Liver (tissue), 9 donors: Measurements from ENCODE around the gene CD79B. TPM values are rescaled to one million over a fixed set of nuclear protein-coding genes. Genes with fewer than 3 reads are reported as not detected.
A peak's percentile ranks its signal among the peaks of the same experiment; 100 is the strongest.

Experiments used
- DNase-seq: peaks from one replicate; pipeline ENCODE4 v3.0.0-alpha.2; 2017; ENCODE audit warnings: low spot score
- H3K27ac ChIP-seq, 2 donors: one replicate each; pipeline ENCODE4 v1.7.0; 2013; ENCODE audit warnings: inconsistent platforms in 2 of 2, low read length in 2 of 2, control low read depth in 1 of 2, low read depth in 1 of 2, mild to moderate bottlenecking in 1 of 2
- H3K27me3 ChIP-seq, 4 donors: one replicate each; pipeline versions ENCODE4 v1.6.1 to v1.7.0; 2013; ENCODE audit warnings: low read length in 3 of 4, inconsistent platforms in 1 of 4, mild to moderate bottlenecking in 1 of 4, moderate library complexity in 1 of 4; ENCODE audit not compliant: control insufficient read depth in 4 of 4, insufficient read depth in 4 of 4
- H3K36me3 ChIP-seq, 4 donors: one replicate each; pipeline versions ENCODE4 v1.6.1 to v1.7.0; 2013; ENCODE audit warnings: low read length in 3 of 4, mild to moderate bottlenecking in 3 of 4, low read depth in 1 of 4, moderate library complexity in 1 of 4; ENCODE audit not compliant: control insufficient read depth in 4 of 4, insufficient read depth in 3 of 4
- H3K4me1 ChIP-seq, 4 donors: one replicate each; pipeline versions ENCODE4 v1.6.1 to v1.7.0; 2013; ENCODE audit warnings: low read length in 3 of 4, mild to moderate bottlenecking in 3 of 4, moderate library complexity in 1 of 4; ENCODE audit not compliant: control insufficient read depth in 4 of 4, insufficient read depth in 4 of 4
- H3K4me3 ChIP-seq, 3 donors: one replicate each; pipeline versions ENCODE4 v1.6.1 to v1.7.0; 2013; ENCODE audit warnings: low read length in 3 of 3, control low read depth in 1 of 3, low read depth in 1 of 3, mild to moderate bottlenecking in 1 of 3
- H3K9ac ChIP-seq, 2 donors: one replicate each; pipeline ENCODE4 v1.7.0; 2013; ENCODE audit warnings: low read length in 2 of 2, mild to moderate bottlenecking in 2 of 2, moderate library complexity in 2 of 2, control low read depth in 1 of 2, low read depth in 1 of 2
- H3K9me3 ChIP-seq, 4 donors: one replicate each; pipeline versions ENCODE4 v1.6.1 to v1.7.0; 2013; ENCODE audit warnings: low read length in 3 of 4; ENCODE audit not compliant: control insufficient read depth in 4 of 4
- ATF3 ChIP-seq: IDR thresholded peaks from 2 replicates; pipeline ENCODE4 v1.6.1; 2016; ENCODE audit warnings: antibody characterized with exemption
- CTCF ChIP-seq: fragments of 150-350 bp; IDR thresholded peaks from 2 replicates; pipeline ENCODE4 v1.5.1; 2017; ENCODE audit warnings: improper control_type of control experiment, low read depth, low read length; ENCODE audit not compliant: missing input control
- EGR1 ChIP-seq, 2 donors: IDR thresholded peaks; 2 replicates each; pipeline ENCODE4 v1.6.1; 2016 to 2018; ENCODE audit warnings: antibody characterized with exemption in 2 of 2, low read depth in 2 of 2
- HNF4A ChIP-seq, 2 donors: conservative IDR thresholded peaks; 2 replicates each; pipeline ENCODE4 v1.6.1; 2016; ENCODE audit warnings: antibody characterized with exemption in 2 of 2, mild to moderate bottlenecking in 2 of 2
- HNF4G ChIP-seq: IDR thresholded peaks from 2 replicates; pipeline ENCODE4 v1.6.1; 2016; ENCODE audit warnings: antibody characterized with exemption
- JUND ChIP-seq, 2 donors: IDR thresholded peaks; 2 replicates each; pipeline ENCODE4 v1.6.1; 2016; ENCODE audit warnings: antibody characterized with exemption in 2 of 2
- MAX ChIP-seq: IDR thresholded peaks from 2 replicates; pipeline ENCODE4 v1.6.1; 2016; ENCODE audit warnings: antibody characterized with exemption
- NR2F2 ChIP-seq: IDR thresholded peaks from 2 replicates; pipeline ENCODE4 v1.6.1; 2016; ENCODE audit warnings: antibody characterized with exemption
- RAD21 ChIP-seq, 2 donors: IDR thresholded peaks; 2 replicates each; pipeline ENCODE4 v1.6.1; 2016; ENCODE audit warnings: antibody characterized with exemption in 2 of 2, mild to moderate bottlenecking in 2 of 2
- RXRA ChIP-seq, 2 donors: IDR thresholded peaks; 2 replicates each; pipeline ENCODE4 v1.6.1; 2017 to 2018; ENCODE audit warnings: antibody characterized with exemption in 2 of 2, mild to moderate bottlenecking in 1 of 2
- SP1 ChIP-seq: IDR thresholded peaks from 2 replicates; pipeline ENCODE4 v1.6.1; 2018; ENCODE audit warnings: antibody characterized with exemption, mild to moderate bottlenecking
- TAF1 ChIP-seq: conservative IDR thresholded peaks from 2 replicates; pipeline ENCODE4 v1.6.1; 2016; ENCODE audit warnings: antibody characterized with exemption, mild to moderate bottlenecking
- YY1 ChIP-seq: IDR thresholded peaks from 2 replicates; pipeline ENCODE4 v1.6.1; 2016; ENCODE audit warnings: antibody characterized with exemption, mild to moderate bottlenecking
- whole genome bisulfite sequencing: extraction: QIAGEN DNeasy Blood & Tissue Kit; methylation state at CpG from one replicate; pipeline ENCODE4 v1.1.7; 2013; 5-methylcytosine and 5-hydroxymethylcytosine counted together
- polyA plus RNA-seq, 2 donors: library from polyadenylated mRNA; stranded (reverse) in 1 of 2; unstranded in 1 of 2; fragments of 200-250 nt in 1 of 2; fragments of >200 nt in 1 of 2; fragmentation: Nextera tagmentation in 1 of 2; extraction: Ambion mirVana in 1 of 2; gene quantifications; one replicate each; pipeline versions ENCODE4 v1.2.1 to v1.2.3, GENCODE V29; 2013 to 2015
- total RNA-seq, 2 donors: library from RNA; depleted of rRNA; stranded (reverse); fragments of >200 nt; gene quantifications; one replicate each; pipeline ENCODE4 v1.2.3, GENCODE V29; 2014
- TF ChIP-seq, protein P1 (sequence below): IDR thresholded peaks from 2 replicates; pipeline ENCODE4 v1.6.1; 2016; ENCODE audit warnings: antibody characterized with exemption, mild to moderate bottlenecking
- donor health status: healthy.
- donor health status: healthy.
- donor health status: healthy.
- donor health status: healthy.
- donor health status: healthy.

Gene CD79B
- total and polyA plus RNA-seq, 4 donors, result 1.3 to 6.5 (median 3.5) TPM

DNA sequence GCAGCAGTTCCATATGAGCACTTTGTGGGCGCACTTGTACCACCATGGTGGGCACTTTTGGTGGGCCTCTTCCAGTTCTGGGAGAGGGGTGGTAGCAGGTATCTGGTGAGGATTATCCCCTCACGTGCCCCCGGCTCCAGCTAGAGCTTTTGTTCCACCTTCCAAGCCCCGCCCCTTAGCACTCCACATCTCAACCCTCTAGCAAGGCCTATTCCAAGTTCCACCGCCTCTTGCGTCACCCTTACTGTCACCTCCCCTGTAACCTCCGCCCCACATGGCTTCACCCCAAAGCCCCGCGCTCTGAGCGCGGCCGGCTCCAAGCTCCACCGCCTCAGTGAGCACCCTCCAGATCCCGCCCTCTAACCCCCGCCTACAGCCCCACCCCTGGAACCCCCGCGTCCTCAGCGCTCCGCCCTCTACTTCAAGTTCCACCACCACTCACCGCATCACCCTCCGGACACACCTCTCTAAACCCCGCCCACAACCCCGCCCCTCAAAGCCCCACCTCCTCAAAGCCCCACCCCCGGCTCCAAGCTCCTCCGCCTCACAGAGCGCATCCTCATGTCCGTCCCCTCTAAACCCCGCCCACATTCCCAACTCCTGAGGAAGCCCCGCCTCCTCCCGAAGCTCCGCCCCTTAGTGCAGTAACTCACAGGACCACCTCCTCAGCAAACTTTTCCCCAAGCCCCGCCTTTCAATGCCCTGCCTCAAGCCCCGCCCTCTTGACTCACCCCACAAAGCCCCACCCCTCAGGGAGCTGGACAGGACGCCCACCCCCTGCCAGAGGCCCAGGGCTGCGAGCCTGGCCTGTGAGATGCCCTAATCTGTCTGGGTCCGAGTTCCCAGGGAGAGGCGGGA, 29.5 kb upstream of the CD79B start:
- H3K9me3 ChIP-seq, result no peaks in the 10 kb centered on the region
- H3K4me1 ChIP-seq, result peaks cover 2 to 5% (median 4%) of the 10 kb centered on the region in 4 donors
- WGBS, result 24% methylated on average over 37 of the region's 37 CpGs
- no peak for TF ChIP-seq EGR1 (IDR thresholded peaks at IDR 0.05; ENCODE audit: low read depth in 2 of 2)
- TF ChIP-seq RAD21 (IDR thresholded peaks at IDR 0.05), result no peak
- TF ChIP-seq RXRA (IDR thresholded peaks at IDR 0.05), result peak; percentile 46 to 64
- TF ChIP-seq YY1, result no peak
- peak; percentile 31 to 49 for TF ChIP-seq HNF4A (conservative IDR thresholded peaks at IDR 0.05)
- TF ChIP-seq ATF3, result no peak
- TF ChIP-seq SP1, result peak; percentile 59
- no peaks in the 10 kb centered on the region for H3K27me3 ChIP-seq
- peak overlapping the region in 1 of 3 donors; percentile 26 for H3K4me3 ChIP-seq
- H3K9ac ChIP-seq, result no peak overlapping the region
- peak; percentile 80 for DNase-seq
- H3K36me3 ChIP-seq, result no peaks in the 10 kb centered on the region
- peak overlapping the region in 1 of 2 donors; percentile 25 for H3K27ac ChIP-seq

- Histone ChIP-seq H3K27ac (no peak overlapping the region), H3K9ac (no peak overlapping the region), H3K9me3 (no peaks in the 10 kb centered on the region), H3K4me1 (peaks cover 2 to 5% (median 4%) of the 10 kb centered on the region in 4 donors), H3K36me3 (no peaks in the 10 kb centered on the region), H3K4me3 (no peak overlapping the region), H3K27me3 (no peaks in the 10 kb centered on the region)
- TF ChIP-seq MAX (no peak), HNF4G (no peak), JUND (IDR thresholded peaks at IDR 0.05) (no peak), HNF4A (conservative IDR thresholded peaks at IDR 0.05) (no peak), RXRA (IDR thresholded peaks at IDR 0.05) (no peak), NR2F2 (no peak), CTCF (no peak), TAF1 (no peak)
- TF ChIP-seq, protein P1, sequence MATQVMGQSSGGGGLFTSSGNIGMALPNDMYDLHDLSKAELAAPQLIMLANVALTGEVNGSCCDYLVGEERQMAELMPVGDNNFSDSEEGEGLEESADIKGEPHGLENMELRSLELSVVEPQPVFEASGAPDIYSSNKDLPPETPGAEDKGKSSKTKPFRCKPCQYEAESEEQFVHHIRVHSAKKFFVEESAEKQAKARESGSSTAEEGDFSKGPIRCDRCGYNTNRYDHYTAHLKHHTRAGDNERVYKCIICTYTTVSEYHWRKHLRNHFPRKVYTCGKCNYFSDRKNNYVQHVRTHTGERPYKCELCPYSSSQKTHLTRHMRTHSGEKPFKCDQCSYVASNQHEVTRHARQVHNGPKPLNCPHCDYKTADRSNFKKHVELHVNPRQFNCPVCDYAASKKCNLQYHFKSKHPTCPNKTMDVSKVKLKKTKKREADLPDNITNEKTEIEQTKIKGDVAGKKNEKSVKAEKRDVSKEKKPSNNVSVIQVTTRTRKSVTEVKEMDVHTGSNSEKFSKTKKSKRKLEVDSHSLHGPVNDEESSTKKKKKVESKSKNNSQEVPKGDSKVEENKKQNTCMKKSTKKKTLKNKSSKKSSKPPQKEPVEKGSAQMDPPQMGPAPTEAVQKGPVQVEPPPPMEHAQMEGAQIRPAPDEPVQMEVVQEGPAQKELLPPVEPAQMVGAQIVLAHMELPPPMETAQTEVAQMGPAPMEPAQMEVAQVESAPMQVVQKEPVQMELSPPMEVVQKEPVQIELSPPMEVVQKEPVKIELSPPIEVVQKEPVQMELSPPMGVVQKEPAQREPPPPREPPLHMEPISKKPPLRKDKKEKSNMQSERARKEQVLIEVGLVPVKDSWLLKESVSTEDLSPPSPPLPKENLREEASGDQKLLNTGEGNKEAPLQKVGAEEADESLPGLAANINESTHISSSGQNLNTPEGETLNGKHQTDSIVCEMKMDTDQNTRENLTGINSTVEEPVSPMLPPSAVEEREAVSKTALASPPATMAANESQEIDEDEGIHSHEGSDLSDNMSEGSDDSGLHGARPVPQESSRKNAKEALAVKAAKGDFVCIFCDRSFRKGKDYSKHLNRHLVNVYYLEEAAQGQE, result no peak
- WGBS, result 86% methylated on average over 7 of the region's 7 CpGs
- no peak for DNase-seq
Measured at GRCh38 chr17:63960430-63960829, 28.3 kb upstream of the CD79B start.
